NCI-H1417 (cell line): ENCODE data around the gene NPBWR2.

Source experiments
- DNase-seq, 3 experiments: peaks; one replicate each; lab custom pipeline; 2025; lab: John Stamatoyannopoulos, UW

The NPBWR2 gene

GRCh38 chr20:64106981-64107735 is at the start of gene NPBWR2:
NPBWR2 (minus strand) TSS chr20:64107565; CDS start chr20:64106831, 734 bp downstream.
- no peak for DNase-seq

DNA sequence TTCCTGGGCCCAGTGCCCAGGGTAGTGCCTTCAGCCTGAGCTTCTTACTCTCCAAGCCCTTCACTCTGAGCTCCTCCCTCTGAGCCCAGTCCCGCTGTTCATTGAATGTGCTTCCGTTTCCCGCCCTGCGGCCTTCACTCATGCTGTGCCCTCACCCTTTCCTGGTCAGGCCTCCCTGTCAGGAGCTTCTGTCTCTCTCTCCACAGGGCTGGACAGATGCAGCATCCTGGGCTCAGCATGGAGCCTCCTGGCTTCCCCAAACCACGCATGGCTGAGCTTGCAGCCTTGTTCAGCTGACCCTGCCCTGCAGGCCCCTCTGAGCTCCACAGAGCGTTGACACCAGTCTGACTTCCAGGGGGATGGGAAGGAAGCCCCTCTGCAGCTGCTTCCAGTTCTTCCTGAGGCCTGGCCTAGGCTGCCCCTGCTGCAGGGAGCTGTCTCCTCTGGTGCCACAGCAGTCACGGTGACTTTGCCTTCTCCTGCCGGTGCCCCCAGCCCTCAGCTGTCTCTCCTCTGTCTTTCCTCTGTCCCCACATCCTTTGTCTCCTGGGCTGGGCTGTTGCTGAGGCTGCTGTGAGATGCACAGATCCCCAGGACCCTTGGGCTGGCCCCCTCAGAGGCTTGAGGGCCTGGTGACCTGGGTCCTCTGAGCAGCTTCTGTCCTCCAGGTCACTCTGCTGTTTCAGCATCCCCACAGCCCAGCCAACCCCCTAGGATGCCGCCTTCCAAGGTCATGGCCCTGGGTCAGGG is 48.9 kb upstream of the NPBWR2 start:
- DNase-seq, result peak; percentile 67 to 94 (median 86)

GRCh38 chr20:64155258-64156135 is 48.1 kb upstream of the NPBWR2 start:
- DNase-seq, result peak in 2 of 3 experiments; percentile 59 to 67

- DNase-seq, result no peak
Observed at GRCh38 chr20:64154590-64155257, 47.4 kb upstream of the NPBWR2 start.

DNA sequence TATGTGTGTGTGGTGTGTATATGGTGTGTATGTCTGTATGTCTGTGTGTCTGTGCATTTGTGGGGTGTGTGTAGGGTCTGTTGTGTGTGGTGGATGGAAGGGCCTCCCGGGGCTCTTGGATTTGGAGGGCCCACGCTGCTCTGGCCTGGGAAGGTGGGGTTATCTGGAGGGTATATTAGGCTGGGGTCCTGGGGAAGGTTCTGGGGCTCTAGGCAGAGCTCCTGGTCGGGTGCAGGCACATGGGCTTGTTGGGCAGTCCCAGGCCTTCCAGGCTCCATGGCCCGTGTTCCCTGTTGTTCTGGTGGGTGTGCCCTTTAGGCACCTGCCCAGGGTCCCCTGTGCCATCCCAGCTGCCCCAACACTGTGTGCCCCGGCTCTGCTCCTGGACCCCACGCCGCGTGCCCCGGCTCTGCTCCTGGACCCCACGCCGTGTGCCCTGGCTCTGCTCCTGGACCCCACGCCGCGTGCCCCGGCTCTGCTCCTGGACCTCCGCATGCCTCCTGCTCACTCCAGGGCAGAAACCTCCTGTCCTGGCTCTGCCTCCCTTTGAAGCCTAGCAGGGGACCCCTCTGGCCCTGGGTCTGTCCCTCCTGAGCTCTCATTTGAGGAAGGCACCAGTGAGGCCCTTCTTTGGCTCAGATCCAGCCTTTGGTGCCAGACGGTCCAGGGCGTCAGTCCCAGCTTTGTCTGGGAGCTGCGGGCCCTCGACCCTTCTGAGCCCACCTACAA is 46.7 kb upstream of the NPBWR2 start:
- DNase-seq, result no peak

DNA sequence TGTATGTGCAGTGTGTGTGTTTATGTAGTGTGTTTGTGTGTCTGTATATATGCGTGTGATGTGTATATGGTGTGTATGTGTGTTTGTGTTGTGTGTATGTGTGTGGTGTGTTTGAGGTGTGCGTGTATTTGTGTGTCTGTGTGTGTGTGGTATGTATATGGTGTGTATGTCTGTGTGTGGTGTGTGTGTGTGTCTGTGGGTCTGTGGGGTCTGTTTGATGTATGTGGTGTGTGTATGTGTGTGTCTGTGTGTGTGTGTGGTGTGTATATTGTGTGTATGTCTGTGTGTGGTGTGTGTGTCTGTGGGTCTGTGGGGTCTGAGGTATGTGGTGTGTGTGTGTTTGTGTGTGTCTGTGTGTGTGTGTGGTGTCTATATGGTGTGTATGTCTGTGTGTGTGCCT is 46.0 kb upstream of the NPBWR2 start:
- DNase-seq, result no peak

GRCh38 chr20:64152906-64153305 is 45.5 kb upstream of the NPBWR2 start:
- peak; percentile 94 to 97 (median 96) for DNase-seq

DNA sequence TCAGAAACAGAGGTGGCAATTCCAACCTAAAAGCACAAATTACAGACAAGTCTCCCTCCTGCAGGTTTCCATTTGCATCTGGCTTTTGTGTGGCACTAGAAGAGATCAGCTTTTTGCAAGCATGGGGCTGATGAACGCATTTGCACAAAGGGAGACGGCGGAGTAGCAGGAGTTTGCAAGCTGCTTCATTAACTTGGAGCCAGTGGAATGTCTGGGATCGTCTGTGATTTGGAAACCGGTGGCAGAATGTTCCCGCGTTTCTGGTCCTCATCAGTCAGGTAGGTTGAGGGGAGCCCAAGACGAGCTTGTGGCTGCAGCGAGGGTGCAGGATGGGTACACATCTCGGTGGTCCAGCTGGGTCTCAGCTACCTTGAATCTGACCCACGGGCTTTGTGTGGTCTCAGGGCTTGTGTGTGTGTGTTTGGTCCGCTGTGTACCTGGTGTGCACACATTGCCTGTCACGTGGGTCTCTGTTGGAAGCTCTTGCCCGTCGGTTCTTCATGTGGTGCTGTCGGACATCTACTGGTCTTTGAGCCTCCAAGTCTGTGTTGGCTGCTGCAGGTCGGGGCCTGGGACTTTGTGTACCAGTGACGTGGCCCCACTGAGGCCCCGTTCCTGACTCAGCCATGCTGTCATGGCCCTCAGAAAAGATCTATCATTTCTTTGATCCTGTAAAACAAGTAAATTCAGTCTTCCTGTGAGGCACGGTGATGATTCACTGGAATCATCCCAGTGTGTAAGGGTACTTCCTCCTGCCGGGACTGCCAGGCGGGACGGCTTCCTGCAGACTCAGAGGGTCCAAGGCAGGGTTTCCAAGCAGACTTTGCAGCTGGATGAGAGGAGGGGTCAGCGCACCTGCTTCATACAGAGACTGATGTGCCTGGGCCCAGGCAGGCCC is 44.5 kb upstream of the NPBWR2 start:
- peak in 1 of 3 experiments; percentile 18 for DNase-seq

DNA sequence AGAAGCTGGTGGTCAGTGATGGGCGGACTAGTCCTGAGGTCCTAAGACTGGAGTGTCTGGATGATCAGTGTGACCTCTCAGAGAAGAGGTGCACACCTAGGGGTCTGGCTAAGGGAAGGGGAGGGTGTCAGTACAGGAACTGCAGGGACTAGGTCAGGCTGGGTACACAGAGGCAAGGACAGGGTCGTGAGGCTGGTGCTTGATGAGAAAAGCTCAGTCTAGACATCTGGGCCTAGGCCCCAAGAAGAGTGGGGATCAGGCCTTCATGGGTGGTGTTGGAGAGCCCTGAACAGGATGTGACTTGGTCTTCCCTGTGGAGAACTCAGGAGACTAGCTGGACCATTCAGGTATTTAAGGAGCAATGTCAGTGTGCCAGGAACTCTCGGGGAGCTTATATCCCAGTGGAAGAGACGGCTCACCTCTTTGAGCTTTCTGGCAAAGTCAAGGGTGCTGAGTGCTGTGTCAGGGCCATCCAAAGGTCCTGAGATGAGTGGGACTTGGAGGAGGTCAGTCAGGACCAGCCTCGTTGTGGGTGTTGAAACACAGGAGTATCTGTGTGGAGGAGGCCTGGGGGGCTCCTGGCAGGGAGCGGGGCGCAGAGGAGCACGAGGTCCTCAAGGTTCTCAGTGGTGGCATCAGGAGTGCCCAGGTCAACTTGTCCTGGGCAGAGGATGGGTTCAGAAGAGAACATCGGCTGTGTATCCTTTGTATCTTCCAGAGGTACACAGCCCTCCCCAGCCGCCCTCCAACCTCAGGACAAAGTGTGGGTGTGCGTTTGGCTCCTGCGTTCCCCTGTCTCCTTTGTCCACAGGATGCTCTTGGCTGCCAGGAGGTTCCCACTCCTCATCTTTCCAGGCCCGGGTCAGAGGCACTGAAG is 43.6 kb upstream of the NPBWR2 start:
- no peak for DNase-seq

DNA sequence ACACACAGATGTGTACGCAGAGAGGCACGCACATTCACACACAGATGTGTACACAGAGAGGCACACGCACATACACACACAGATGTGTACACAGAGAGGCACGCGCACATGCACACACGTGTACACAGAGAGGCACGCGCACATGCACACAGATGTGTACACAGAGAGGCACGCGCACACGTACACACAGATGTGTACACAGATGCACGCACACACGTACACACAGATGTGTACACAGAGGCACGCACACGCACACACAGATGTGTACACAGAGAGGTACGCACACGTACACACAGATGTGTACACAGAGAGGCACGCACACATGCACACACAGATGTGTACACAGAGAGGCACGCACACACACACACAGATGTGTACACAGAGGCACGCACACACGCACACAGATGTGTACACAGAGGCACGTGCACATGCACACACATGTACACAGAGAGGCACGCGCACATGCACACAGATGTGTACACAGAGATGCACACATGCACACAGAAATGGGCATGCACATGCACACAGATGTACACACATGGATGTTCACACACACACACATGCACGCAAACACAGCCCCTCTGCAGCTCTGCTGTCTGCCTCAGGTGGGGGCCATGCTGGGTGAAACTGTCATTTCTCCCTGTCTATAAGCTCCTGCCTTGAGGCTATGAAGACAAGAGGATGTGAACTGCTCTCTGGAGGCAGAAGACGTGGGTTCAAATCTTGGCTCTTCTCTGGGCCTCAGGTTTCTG is 42.6 kb upstream of the NPBWR2 start:
- DNase-seq, result no peak

- DNase-seq, result no peak
Observed at GRCh38 chr20:64149141-64149540, 41.8 kb upstream of the NPBWR2 start.

DNA sequence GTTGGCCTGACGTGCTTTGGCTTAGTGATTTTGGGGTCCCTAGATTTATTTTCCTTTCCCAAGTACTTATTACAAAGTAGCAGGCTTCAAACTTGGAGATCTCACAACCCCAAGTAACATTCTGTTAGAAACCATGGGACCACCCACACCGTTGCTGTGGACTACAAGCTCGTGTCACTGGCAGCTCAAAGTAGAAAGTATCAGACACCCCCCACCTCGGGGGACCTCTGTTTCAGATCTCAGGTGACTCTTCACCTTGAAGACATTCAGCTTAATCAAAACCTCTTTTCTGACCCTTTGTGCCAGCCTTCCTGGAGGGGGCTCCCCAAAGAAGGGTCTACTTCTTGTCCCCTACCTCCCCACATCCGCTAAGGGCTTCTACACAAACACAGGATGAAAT is 41.2 kb upstream of the NPBWR2 start:
- DNase-seq, result no peak

DNA sequence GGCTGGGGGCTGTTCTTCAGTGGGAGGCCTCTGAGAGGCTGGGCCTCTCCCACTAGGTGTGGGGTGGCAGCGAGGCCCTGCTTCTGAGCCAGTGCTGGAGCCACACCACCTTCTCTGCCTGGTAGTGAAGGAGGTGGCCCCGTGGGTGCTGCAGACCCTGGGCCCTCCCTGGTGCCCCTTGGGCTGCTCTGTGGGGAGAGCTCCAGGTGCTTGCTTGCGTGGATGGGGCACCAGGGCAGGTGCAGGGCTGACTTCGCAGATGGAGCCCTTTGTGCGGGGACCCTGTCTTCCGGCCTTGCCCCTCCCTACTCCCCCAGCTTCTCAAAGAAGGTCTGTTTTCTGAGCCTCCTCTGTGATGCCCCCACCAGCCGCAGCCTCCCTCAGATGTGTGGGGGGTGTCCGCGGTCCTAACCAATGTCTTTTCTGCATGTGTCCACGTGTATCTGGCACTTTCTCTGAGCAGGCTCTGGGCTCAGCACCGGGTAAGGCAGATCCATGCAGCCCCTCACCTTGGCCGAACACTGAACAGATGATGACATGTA is 39.6 kb upstream of the NPBWR2 start:
- DNase-seq, result peak in 1 of 3 experiments; percentile 39

- peak; percentile 66 to 85 (median 71) for DNase-seq
Observed at GRCh38 chr20:64146301-64146935, 39.1 kb upstream of the NPBWR2 start.

DNA sequence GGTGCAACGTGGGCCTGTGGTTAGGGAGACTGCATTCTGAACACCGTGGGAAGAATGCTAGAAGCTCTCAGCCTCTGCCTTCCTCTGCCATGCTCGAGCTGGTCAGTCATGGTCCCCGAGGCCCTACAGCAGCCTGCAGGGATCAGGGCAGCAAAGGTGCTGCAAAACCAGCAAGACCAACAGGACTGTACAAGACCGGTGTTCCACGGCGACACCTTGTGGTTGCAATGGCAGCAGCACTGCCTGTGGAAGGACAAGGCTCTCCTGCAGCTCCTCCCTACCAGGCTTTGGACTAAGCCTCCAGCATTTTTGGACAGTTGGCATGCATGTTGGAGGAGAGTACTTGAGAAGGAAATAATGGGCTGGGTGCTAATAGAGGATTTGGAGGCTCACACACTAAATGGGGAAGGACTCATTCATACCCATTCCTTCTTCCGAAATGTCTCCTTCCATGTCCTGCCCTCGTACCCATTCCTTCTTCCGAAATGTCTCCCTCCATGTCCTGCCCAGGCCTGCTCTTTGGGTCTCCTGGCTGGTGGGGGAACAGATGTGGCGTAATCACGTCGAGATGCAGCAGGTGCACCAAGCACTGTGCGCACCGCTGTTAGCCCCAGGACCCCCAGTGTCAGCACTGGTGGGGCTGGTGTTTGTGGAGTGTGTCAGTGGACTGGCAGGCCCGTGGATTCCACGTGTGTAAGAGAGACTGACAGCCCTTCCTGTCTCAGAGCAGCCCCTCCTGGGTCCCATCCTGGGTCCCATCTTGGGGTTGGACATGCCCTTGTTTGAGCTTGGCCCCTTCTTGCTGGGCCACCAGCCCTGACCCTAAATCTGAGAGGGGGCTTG is 38.3 kb upstream of the NPBWR2 start:
- no peak for DNase-seq

DNA sequence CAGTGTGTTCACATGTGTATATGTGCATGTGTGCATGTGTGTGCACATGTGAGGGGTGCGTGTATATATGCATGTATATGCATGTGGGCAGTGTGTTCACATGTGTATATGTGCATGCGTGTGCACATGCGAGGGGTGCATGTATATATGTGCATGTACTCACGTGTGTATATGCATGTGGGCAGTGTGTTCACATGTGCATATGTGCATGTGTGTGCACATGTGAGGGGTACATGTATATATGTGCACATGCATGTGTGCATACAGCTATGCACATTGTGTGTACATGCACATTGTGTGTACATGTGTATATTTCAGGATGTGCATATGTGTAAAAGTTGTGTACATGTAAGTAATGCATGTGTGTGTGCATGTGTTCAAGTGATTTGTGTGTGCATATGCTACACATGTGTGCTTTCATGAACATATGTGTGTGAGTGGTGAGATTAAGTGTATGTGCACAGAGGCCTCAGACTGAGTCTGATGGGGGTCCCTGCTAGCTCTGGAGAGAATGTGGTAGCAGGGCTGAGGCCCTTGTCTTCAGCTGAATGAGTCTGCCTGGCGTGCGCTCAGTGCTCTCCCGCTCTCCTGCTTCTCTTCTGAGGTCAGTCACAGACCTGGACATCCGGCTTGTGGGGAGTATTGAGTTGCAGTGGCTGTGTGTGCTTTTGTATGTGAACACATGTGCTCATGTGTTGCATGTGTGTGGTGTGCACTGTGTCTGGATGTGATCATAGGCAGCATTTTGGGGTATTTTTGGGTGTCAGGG is 37.0 kb upstream of the NPBWR2 start:
- DNase-seq, result no peak
